Astrocyte (in vitro differentiated cells and primary cell): ENCODE measurements around the gene ATXN1. TPM values are rescaled to one million over a fixed set of nuclear protein-coding genes. Genes with fewer than 3 reads are reported as not detected.
A peak's percentile ranks its signal among the peaks of the same experiment; 100 is the strongest.

Experiments
- DNase-seq: peaks from one replicate; pipeline ENCODE4 v3.0.0-alpha.2; 2010; ENCODE audit warnings: low read depth
- FAIRE-seq: peaks from 2 replicates; lab custom pipeline; 2011; peaks lifted over from hg19 to GRCh38; lab: Jason Lieb, UNC
- H2AFZ ChIP-seq: 2 replicates; pipeline ENCODE4 v1.6.0; 2012; ENCODE audit warnings: low read depth, low read length, inconsistent platforms
- H3K27ac ChIP-seq: 2 replicates; pipeline ENCODE4 v1.5.1; 2011; ENCODE audit warnings: low read depth, low read length, inconsistent platforms
- H3K27me3 ChIP-seq: 2 replicates; pipeline ENCODE4 v1.6.0; 2011; ENCODE audit warnings: low read length, inconsistent platforms; ENCODE audit not compliant: insufficient read depth
- H3K36me3 ChIP-seq: 2 replicates; pipeline ENCODE4 v1.5.1; 2011; ENCODE audit warnings: low read length, inconsistent platforms; ENCODE audit not compliant: insufficient read depth
- H3K4me1 ChIP-seq: 2 replicates; pipeline ENCODE4 v1.5.1; 2011; ENCODE audit warnings: low read length, inconsistent platforms; ENCODE audit not compliant: insufficient read depth
- H3K4me2 ChIP-seq: 2 replicates; pipeline ENCODE4 v1.6.0; 2012; ENCODE audit warnings: low read length, inconsistent platforms
- H3K4me3 ChIP-seq: 2 replicates; pipeline ENCODE4 v1.5.1; 2011; ENCODE audit warnings: low read depth, mild to moderate bottlenecking, low read length, inconsistent platforms; ENCODE audit not compliant: insufficient read depth
- H3K79me2 ChIP-seq: 2 replicates; pipeline ENCODE4 v1.6.0; 2012; ENCODE audit warnings: mild to moderate bottlenecking, low read length, inconsistent platforms; ENCODE audit not compliant: insufficient read depth
- H3K9ac ChIP-seq: 2 replicates; pipeline ENCODE4 v1.6.0; 2012; ENCODE audit warnings: mild to moderate bottlenecking, low read length, inconsistent platforms
- H3K9me3 ChIP-seq: 2 replicates; pipeline ENCODE4 v1.5.1; 2012; ENCODE audit warnings: low read depth, mild to moderate bottlenecking, low read length, inconsistent platforms; ENCODE audit not compliant: insufficient read depth
- H4K20me1 ChIP-seq: 2 replicates; pipeline ENCODE4 v1.6.0; 2012; ENCODE audit warnings: low read length, inconsistent platforms; ENCODE audit not compliant: insufficient read depth
- H3K27ac Mint-ChIP-seq: one replicate; pipeline ENCODE4 v1.8.0; 2021; ENCODE audit warnings: mild to moderate bottlenecking, mixed read lengths; ENCODE audit not compliant: unreplicated experiment
- H3K27me3 Mint-ChIP-seq: one replicate; pipeline ENCODE4 v1.8.0; 2021; ENCODE audit warnings: low read depth, mixed read lengths; ENCODE audit not compliant: unreplicated experiment
- H3K36me3 Mint-ChIP-seq: one replicate; pipeline ENCODE4 v1.8.0; 2021; ENCODE audit warnings: low read depth, mixed read lengths; ENCODE audit not compliant: unreplicated experiment
- H3K4me1 Mint-ChIP-seq: one replicate; pipeline ENCODE4 v1.8.0; 2021; ENCODE audit warnings: low read depth, mixed read lengths; ENCODE audit not compliant: unreplicated experiment
- H3K4me3 Mint-ChIP-seq: one replicate; pipeline ENCODE4 v1.8.0; 2021; ENCODE audit warnings: mild to moderate bottlenecking, moderate library complexity, mixed read lengths; ENCODE audit not compliant: unreplicated experiment
- H3K9me3 Mint-ChIP-seq: one replicate; pipeline ENCODE4 v1.8.0; 2021; ENCODE audit warnings: mild to moderate bottlenecking, mixed read lengths; ENCODE audit not compliant: unreplicated experiment
- EZH2 ChIP-seq: IDR thresholded peaks from 2 replicates; pipeline ENCODE4 v1.6.1; 2012; ENCODE audit warnings: mild to moderate bottlenecking, low read length, inconsistent platforms; ENCODE audit not compliant: insufficient read depth
- total RNA-seq: library from RNA; stranded (reverse); gene quantifications from 2 replicates; pipeline ENCODE4 v1.2.1, GENCODE V29; 2021
- TF ChIP-seq, protein P1 (sequence below): IDR thresholded peaks from 2 replicates; pipeline ENCODE4 v1.5.1; 2011; ENCODE audit warnings: low read depth, mild to moderate bottlenecking, inconsistent platforms, low read length, moderate library complexity; ENCODE audit not compliant: insufficient read depth

Gene ATXN1
- total RNA-seq, 1 donor from 2014 or later = 70.9 TPM

DNA sequence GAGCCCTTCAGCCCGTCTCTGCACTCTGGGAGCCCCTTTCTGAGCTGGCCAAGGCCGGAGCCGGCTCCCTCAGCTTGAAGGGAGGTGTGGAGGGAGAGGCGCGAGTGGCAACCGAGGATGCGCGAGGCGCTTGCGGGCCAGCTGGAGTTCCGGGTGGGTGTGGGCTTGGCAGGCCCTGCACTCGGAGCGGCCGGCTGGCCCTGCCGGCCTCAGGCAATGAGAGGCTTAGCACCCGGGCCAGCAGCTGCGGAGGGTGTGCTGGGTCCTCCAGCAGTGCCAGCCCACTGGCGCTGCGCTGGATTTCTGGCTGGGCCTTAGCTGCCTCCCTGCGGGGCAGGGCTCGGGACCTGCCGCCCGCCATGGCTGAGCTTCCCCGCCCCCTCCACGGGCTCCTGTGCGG, 473.1 kb downstream of the ATXN1 start:
- H4K20me1 ChIP-seq = no peaks in the 10 kb centered on the region
- no peak overlapping the region for H3K27ac Mint-ChIP-seq

DNA sequence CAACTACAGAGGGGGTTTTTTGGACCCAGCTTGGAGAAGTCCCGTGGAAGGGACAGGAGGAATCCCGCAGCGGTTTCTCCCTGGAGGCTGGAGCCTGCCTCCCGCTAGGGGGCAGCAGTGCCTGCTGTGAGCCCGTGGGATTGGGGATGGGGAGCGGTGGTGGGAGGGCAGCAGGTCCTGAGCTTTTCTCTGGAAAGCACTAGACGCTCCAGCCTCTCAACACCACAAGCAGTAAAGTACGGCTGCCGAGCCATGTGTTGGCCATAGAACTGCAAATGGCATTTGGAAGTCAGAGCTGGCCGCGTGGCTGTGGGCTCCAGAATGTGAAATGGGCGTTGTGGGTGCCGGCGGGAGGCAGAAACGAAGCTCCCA, 475.1 kb downstream of the ATXN1 start:
- Histone ChIP-seq H3K27ac (no peak overlapping the region), H4K20me1 (no peaks in the 10 kb centered on the region), H3K27me3 (no peaks in the 10 kb centered on the region), H3K4me1 (peaks cover 3% of the 10 kb centered on the region), H3K4me2 (peak overlapping the region; percentile 56), H3K36me3 (no peaks in the 10 kb centered on the region), H3K9ac (no peak overlapping the region), H3K9me3 (no peaks in the 10 kb centered on the region), H3K4me3 (no peak overlapping the region), H2AFZ (peak overlapping the region; percentile 14), H3K79me2 (no peaks in the 10 kb centered on the region)
- peaks cover 9% of the 10 kb centered on the region for H3K27me3 Mint-ChIP-seq
- peaks cover 3% of the 10 kb centered on the region for H3K36me3 Mint-ChIP-seq
- H3K4me3 Mint-ChIP-seq = no peak overlapping the region
- TF ChIP-seq, protein P1, sequence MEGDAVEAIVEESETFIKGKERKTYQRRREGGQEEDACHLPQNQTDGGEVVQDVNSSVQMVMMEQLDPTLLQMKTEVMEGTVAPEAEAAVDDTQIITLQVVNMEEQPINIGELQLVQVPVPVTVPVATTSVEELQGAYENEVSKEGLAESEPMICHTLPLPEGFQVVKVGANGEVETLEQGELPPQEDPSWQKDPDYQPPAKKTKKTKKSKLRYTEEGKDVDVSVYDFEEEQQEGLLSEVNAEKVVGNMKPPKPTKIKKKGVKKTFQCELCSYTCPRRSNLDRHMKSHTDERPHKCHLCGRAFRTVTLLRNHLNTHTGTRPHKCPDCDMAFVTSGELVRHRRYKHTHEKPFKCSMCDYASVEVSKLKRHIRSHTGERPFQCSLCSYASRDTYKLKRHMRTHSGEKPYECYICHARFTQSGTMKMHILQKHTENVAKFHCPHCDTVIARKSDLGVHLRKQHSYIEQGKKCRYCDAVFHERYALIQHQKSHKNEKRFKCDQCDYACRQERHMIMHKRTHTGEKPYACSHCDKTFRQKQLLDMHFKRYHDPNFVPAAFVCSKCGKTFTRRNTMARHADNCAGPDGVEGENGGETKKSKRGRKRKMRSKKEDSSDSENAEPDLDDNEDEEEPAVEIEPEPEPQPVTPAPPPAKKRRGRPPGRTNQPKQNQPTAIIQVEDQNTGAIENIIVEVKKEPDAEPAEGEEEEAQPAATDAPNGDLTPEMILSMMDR = peak; percentile 78
- no peak for TF ChIP-seq EZH2
- H3K27ac Mint-ChIP-seq = peak overlapping the region; percentile 36
- no peak for FAIRE-seq
- peaks cover 4% of the 10 kb centered on the region for H3K4me1 Mint-ChIP-seq
- no peak for DNase-seq
- no peaks in the 10 kb centered on the region for H3K9me3 Mint-ChIP-seq

More for the DNA sequence above, 473.1 kb downstream of the ATXN1 start:
- no peak for FAIRE-seq
- no peak overlapping the region for H2AFZ ChIP-seq
- DNase-seq = no peak
- H3K79me2 ChIP-seq = no peaks in the 10 kb centered on the region
- H3K27ac ChIP-seq = no peak overlapping the region
- no peaks in the 10 kb centered on the region for H3K27me3 ChIP-seq
- H3K9me3 Mint-ChIP-seq = no peaks in the 10 kb centered on the region
- H3K9me3 ChIP-seq = no peaks in the 10 kb centered on the region
- H3K36me3 Mint-ChIP-seq = peaks cover 3% of the 10 kb centered on the region
- H3K27me3 Mint-ChIP-seq = peaks cover 9% of the 10 kb centered on the region
- no peaks in the 10 kb centered on the region for H3K36me3 ChIP-seq
- H3K9ac ChIP-seq = no peak overlapping the region
- TF ChIP-seq, protein P1 = no peak
- TF ChIP-seq EZH2 = no peak
- no peak overlapping the region for H3K4me2 ChIP-seq
- H3K4me3 Mint-ChIP-seq = no peak overlapping the region
- H3K4me1 Mint-ChIP-seq = peaks cover 4% of the 10 kb centered on the region
- H3K4me3 ChIP-seq = no peak overlapping the region
- peaks cover 3% of the 10 kb centered on the region for H3K4me1 ChIP-seq

DNA sequence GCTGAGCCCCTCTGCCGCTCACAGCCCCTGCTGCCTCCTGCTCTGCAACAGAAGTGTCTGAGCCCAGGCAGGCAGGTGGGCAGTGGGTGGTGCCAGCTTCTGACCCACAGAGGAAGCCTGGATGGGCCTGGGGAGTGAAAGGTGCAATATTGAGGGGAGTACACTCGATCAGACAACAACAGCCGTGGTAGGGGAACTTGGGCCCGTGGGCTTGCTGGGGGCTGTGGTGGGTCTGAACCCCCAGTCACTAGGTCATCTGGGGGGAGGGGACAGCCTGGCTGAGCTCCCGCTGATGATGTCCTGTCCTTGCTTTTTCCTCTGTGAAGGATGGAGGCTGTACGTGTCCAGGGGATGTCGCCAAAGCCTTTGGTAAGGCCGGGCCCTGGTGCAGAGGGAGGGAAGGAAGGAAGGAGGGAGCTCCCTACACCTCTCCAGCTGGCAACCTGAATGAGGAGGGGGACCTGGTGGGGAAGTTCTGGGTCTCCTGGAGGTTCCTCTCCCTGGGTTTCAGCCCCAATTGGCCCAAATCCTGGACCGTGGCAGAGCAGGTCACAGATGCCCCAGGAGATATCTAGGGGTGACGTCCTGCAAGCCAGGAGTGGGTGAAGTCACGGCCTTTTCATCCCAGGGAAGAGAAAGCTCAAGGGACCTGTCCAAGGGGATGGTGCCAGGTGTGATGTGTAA, 475.7 kb downstream of the ATXN1 start:
- peaks cover 9% of the 10 kb centered on the region for H3K27me3 Mint-ChIP-seq
- no peak overlapping the region for H3K4me2 ChIP-seq
- no peak overlapping the region for H3K27ac Mint-ChIP-seq

More for the DNA sequence above, 475.7 kb downstream of the ATXN1 start:
- Mint-ChIP-seq H3K36me3 (peaks cover 3% of the 10 kb centered on the region), H3K4me3 (no peak overlapping the region), H3K9me3 (no peaks in the 10 kb centered on the region), H3K4me1 (peaks cover 4% of the 10 kb centered on the region)
- peaks cover 3% of the 10 kb centered on the region for H3K4me1 ChIP-seq
- DNase-seq (no peak), FAIRE-seq (no peak)
- H3K79me2 ChIP-seq = no peaks in the 10 kb centered on the region
- H3K27ac ChIP-seq = no peak overlapping the region
- H3K36me3 ChIP-seq = no peaks in the 10 kb centered on the region
- H3K4me3 ChIP-seq = no peak overlapping the region
- no peaks in the 10 kb centered on the region for H3K27me3 ChIP-seq
- H4K20me1 ChIP-seq = no peaks in the 10 kb centered on the region
- H3K9me3 ChIP-seq = no peaks in the 10 kb centered on the region
- TF ChIP-seq EZH2 = no peak
- TF ChIP-seq, protein P1 = no peak
- H2AFZ ChIP-seq = no peak overlapping the region
- no peak overlapping the region for H3K9ac ChIP-seq
